A549 (cell line): ENCODE data around the gene IFT74.

Experiments
- EHMT2 ChIP-seq: fragments of 200-600 bp; sonication (generic); IDR thresholded peaks from 2 replicates; pipeline ENCODE4 v1.6.1; 2016; ENCODE audit warnings: antibody characterized with exemption, low read depth, mild to moderate bottlenecking, moderate library complexity
- MYC ChIP-seq: IDR thresholded peaks from 2 replicates; pipeline ENCODE4 v1.6.1; 2012; ENCODE audit warnings: mild to moderate bottlenecking, inconsistent platforms, low read length, improper control_type of control experiment, borderline replicate concordance
- POLR2A ChIP-seq: IDR thresholded peaks from 2 replicates; pipeline ENCODE4 v1.6.1; 2012; ENCODE audit warnings: mild to moderate bottlenecking, low read length
- RAD21 ChIP-seq, 2 experiments: fragments of >200 bp in 1 of 2; sonication (Bioruptor Twin) in 1 of 2; formaldehyde crosslinking in 1 of 2; IDR thresholded peaks in 1 of 2; conservative IDR thresholded peaks in 1 of 2; 2 replicates in 1 of 2; 3 replicates in 1 of 2; pipeline ENCODE4 v1.6.1; 2012 to 2018; ENCODE audit warnings: inconsistent platforms in 1 of 2
- ZFP36 ChIP-seq: fragments of 450-650 bp; IDR thresholded peaks from 2 replicates; pipeline ENCODE4 v1.6.1; 2014; ENCODE audit warnings: borderline replicate concordance; ENCODE audit not compliant: partially characterized antibody
- TF ChIP-seq, protein P1 (sequence below): fragments of >200 bp; sonication (Bioruptor Twin); formaldehyde crosslinking; IDR thresholded peaks from 3 replicates; pipeline ENCODE4 v1.5.1; 2016

DNA sequence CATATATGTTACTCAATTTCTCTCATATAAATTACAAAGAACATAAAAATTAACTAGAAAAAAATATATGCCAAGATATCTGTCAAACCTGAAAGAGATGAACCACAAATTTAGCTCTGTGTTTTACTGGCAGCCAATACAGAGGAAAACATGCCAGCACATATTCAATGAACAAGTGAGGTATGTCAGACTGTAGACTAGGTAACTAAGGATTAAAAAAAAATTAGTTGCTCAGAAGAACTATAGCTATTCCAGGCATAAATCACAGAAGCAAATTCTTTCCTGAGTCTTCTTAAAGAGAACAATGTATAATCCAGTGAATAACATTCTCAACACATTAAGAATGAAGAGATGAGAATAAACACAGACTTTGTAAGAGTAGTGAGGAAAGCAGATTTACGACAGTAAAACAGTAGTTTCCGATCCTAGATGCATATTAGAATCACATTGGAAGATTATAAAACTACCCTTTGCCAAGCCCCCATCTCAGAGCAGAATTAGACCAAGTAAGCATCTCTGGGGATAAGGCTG is 43.0 kb upstream of the IFT74 start:
- TF ChIP-seq, protein P1, sequence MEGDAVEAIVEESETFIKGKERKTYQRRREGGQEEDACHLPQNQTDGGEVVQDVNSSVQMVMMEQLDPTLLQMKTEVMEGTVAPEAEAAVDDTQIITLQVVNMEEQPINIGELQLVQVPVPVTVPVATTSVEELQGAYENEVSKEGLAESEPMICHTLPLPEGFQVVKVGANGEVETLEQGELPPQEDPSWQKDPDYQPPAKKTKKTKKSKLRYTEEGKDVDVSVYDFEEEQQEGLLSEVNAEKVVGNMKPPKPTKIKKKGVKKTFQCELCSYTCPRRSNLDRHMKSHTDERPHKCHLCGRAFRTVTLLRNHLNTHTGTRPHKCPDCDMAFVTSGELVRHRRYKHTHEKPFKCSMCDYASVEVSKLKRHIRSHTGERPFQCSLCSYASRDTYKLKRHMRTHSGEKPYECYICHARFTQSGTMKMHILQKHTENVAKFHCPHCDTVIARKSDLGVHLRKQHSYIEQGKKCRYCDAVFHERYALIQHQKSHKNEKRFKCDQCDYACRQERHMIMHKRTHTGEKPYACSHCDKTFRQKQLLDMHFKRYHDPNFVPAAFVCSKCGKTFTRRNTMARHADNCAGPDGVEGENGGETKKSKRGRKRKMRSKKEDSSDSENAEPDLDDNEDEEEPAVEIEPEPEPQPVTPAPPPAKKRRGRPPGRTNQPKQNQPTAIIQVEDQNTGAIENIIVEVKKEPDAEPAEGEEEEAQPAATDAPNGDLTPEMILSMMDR, result no peak
- TF ChIP-seq ZFP36 (no peak), EHMT2 (no peak), MYC (no peak), POLR2A (no peak), RAD21 (conservative IDR thresholded peaks at IDR 0.05 in 1 of 2, IDR thresholded peaks at IDR 0.05 in 1 of 2) (no peak)
